Memory B cell (primary cell): Measurements from ENCODE around the gene TUBA1C.
A peak's percentile ranks its signal among the peaks of the same experiment; 100 is the strongest.

ENCODE experiments used
- ATAC-seq: fragments of 150-1000 bp; cut with Tn5 transposase; 2 replicates; pipeline ENCODE4 v1.10.0; 2021; ENCODE audit warnings: low read depth, mild to moderate bottlenecking, moderate library complexity
- DNase-seq, 2 donors: peaks; one replicate each; pipeline ENCODE4 v3.0.0; 2022; ENCODE audit warnings: low spot score in 2 of 2
- H3K27ac Mint-ChIP-seq: one replicate; pipeline ENCODE4 v1.8.0; 2022; ENCODE audit warnings: mild to moderate bottlenecking, moderate library complexity, mixed read lengths
- H3K27me3 Mint-ChIP-seq: one replicate; pipeline ENCODE4 v1.8.0; 2022; ENCODE audit warnings: mixed read lengths
- H3K36me3 Mint-ChIP-seq: one replicate; pipeline ENCODE4 v1.8.0; 2022; ENCODE audit warnings: mild to moderate bottlenecking, mixed read lengths
- H3K4me1 Mint-ChIP-seq: one replicate; pipeline ENCODE4 v1.8.0; 2022; ENCODE audit warnings: mixed read lengths
- H3K4me3 Mint-ChIP-seq: one replicate; pipeline ENCODE4 v1.8.0; 2022; ENCODE audit warnings: mild to moderate bottlenecking, moderate library complexity, mixed read lengths
- H3K9me3 Mint-ChIP-seq: one replicate; pipeline ENCODE4 v1.8.0; 2022; ENCODE audit warnings: mixed read lengths

Gene TUBA1C

DNA sequence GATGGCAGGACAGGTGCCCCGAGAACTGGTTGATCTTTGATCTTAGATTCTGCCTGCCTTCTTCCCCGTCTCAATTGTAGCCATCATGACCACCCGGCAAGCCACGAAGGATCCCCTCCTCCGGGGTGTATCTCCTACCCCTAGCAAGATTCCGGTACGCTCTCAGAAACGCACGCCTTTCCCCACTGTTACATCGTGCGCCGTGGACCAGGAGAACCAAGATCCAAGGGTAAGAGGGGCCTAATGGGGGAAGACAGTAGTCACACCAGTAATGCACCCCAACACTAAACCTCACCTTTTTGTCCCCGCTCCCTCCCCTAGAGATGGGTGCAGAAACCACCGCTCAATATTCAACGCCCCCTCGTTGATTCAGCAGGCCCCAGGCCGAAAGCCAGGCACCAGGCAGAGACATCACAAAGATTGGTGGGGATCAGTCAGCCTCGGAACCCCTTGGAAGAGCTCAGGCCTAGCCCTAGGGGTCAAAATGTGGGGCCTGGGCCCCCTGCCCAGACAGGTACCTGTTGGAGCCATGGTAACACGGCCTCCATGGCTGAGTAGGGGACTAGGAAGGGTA is 58.7 kb downstream of the TUBA1C start:
- peaks cover 14% of the 10 kb centered on the region for H3K4me1 Mint-ChIP-seq
- peak overlapping the region; percentile 58 for H3K27ac Mint-ChIP-seq
- H3K36me3 Mint-ChIP-seq: no peaks in the 10 kb centered on the region
- ATAC-seq (no peak), DNase-seq (no peak)
- no peaks in the 10 kb centered on the region for H3K27me3 Mint-ChIP-seq
- peak overlapping the region; percentile 97 for H3K4me3 Mint-ChIP-seq
- no peaks in the 10 kb centered on the region for H3K9me3 Mint-ChIP-seq
